ENCODE results near the gene THUMPD1.
"Not testable (repeated sequence)": the region's sequence is repeated elsewhere in the genome, so short reads cannot be mapped to it uniquely, and the experiment has no call there.

Gene THUMPD1

GRCh38 chr16:20747030-20747816 lies 5.6 kb upstream of the THUMPD1 start:
- DNase-seq: peak; percentile 2 to 7

- no peak for DNase-seq
Observed at GRCh38 chr16:20746461-20746860, 4.8 kb upstream of the THUMPD1 start.

- peak in 1 of 2 experiments; percentile 4 for DNase-seq
Observed at GRCh38 chr16:20744922-20745440, 3.4 kb upstream of the THUMPD1 start.

- DNase-seq: no peak
Observed at GRCh38 chr16:20743591-20743990, 2.0 kb upstream of the THUMPD1 start.

- peak; percentile 43 to 44 for DNase-seq
Observed at GRCh38 chr16:20740901-20741521, 607 bp downstream of the THUMPD1 start.

GRCh38 chr16:20740007-20740883 lies 1.4 kb downstream of the THUMPD1 start:
- DNase-seq: peak; percentile 11 to 23

- DNase-seq: no peak
Observed at GRCh38 chr16:20735490-20735889, 6.1 kb downstream of the THUMPD1 start.

- no peak for DNase-seq
Observed at GRCh38 chr16:20734782-20735181, 6.8 kb downstream of the THUMPD1 start.

GRCh38 chr16:20734056-20734455 lies 7.6 kb downstream of the THUMPD1 start:
- DNase-seq: no peak

- DNase-seq: no peak
Observed at GRCh38 chr16:20729141-20729540, 12.5 kb downstream of the THUMPD1 start.

- DNase-seq: no peak
Observed at GRCh38 chr16:20727181-20727580, 14.4 kb downstream of the THUMPD1 start.

- no peak for DNase-seq
Observed at GRCh38 chr16:20726661-20727060, 15.0 kb downstream of the THUMPD1 start.

- DNase-seq: no peak
Observed at GRCh38 chr16:20720251-20720650, 21.4 kb downstream of the THUMPD1 start.

- DNase-seq: not testable (repeated sequence)
Observed at GRCh38 chr16:20717718-20718117, 23.9 kb downstream of the THUMPD1 start.

- no peak for DNase-seq
Observed at GRCh38 chr16:20711277-20711911, 30.2 kb downstream of the THUMPD1 start.

GRCh38 chr16:20708129-20708528 lies 33.5 kb downstream of the THUMPD1 start:
- not testable (repeated sequence) for DNase-seq

GRCh38 chr16:20707461-20707860 lies 34.2 kb downstream of the THUMPD1 start:
- no peak for DNase-seq

- not testable (repeated sequence) for DNase-seq
Observed at GRCh38 chr16:20705972-20706371, 35.6 kb downstream of the THUMPD1 start.

- no peak for DNase-seq
Observed at GRCh38 chr16:20704281-20704680, 37.3 kb downstream of the THUMPD1 start.

- not testable (repeated sequence) for DNase-seq
Observed at GRCh38 chr16:20701692-20702091, 39.9 kb downstream of the THUMPD1 start.

GRCh38 chr16:20696618-20697017 lies 45.0 kb downstream of the THUMPD1 start:
- no peak for DNase-seq

- DNase-seq: no peak
Observed at GRCh38 chr16:20695024-20695423, 46.6 kb downstream of the THUMPD1 start.

GRCh38 chr16:20694096-20694495 lies 47.5 kb downstream of the THUMPD1 start:
- DNase-seq: not testable (repeated sequence)

Data from Kasumi-1 (cell line).